GM06990 (cell line): ENCODE results near the gene ATP1A1.

Experiments
- DNase-seq: peaks from one replicate; pipeline ENCODE4 v3.0.0-alpha.2; 2011; ENCODE audit not compliant: insufficient read length; ENCODE audit errors: extremely low read depth
- H3K27me3 ChIP-seq: replicated peaks from 2 replicates; pipeline ENCODE4 v1.6.0; 2011; ENCODE audit warnings: low read length; ENCODE audit not compliant: control insufficient read depth, insufficient read depth
- H3K36me3 ChIP-seq: 2 replicates; pipeline ENCODE4 v1.5.1; 2011; ENCODE audit warnings: low read length; ENCODE audit not compliant: control insufficient read depth, insufficient read depth
- H3K4me3 ChIP-seq: replicated peaks from 2 replicates; pipeline ENCODE4 v1.5.1; 2011; ENCODE audit warnings: low read depth, mild to moderate bottlenecking, control low read depth, low read length
- TF ChIP-seq, protein P1 (sequence below): IDR thresholded peaks from 2 replicates; pipeline ENCODE4 v1.5.1; 2011; ENCODE audit warnings: low read length, control low read depth, mild to moderate bottlenecking, inconsistent platforms; ENCODE audit not compliant: insufficient read depth, poor library complexity, severe bottlenecking

The ATP1A1 gene

DNA sequence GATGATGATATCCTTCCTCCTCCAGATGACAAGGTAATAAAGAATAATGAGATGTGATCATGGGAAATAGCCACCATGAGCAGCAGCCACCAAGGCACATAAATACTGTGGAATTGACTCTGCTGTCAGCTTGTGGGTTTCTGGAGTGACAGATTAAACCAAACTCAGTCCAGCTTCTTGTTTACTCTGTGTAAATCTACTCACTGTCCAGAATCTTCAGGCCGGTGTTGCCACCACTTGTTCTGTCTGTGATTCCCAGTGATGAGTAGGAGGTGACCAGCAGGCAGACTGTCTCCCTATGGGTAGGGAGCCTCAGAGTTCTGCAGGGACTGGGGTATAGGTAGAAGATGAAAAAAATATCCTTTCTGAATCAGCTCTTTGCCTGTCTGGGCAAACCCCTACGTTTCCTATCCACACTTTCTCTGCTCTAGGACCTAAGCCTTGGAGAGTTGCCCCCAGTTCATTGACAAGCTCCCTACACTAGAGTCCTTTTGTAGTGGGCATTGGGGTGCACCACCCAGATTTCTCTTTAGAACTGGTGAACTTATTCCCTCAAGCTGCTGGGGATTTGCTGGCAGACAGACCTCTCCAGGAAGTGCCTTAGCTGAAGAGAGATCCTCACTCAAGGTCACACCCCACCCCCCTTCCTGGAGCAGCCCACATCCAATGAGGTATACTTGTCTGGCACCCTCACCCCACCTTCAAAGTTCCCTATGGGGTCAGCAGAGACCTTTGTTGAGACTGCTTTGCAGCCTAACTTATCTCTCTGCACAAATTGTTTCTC, 47.6 kb downstream of the ATP1A1 start:
- DNase-seq = no peak
- TF ChIP-seq, protein P1, sequence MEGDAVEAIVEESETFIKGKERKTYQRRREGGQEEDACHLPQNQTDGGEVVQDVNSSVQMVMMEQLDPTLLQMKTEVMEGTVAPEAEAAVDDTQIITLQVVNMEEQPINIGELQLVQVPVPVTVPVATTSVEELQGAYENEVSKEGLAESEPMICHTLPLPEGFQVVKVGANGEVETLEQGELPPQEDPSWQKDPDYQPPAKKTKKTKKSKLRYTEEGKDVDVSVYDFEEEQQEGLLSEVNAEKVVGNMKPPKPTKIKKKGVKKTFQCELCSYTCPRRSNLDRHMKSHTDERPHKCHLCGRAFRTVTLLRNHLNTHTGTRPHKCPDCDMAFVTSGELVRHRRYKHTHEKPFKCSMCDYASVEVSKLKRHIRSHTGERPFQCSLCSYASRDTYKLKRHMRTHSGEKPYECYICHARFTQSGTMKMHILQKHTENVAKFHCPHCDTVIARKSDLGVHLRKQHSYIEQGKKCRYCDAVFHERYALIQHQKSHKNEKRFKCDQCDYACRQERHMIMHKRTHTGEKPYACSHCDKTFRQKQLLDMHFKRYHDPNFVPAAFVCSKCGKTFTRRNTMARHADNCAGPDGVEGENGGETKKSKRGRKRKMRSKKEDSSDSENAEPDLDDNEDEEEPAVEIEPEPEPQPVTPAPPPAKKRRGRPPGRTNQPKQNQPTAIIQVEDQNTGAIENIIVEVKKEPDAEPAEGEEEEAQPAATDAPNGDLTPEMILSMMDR = no peak
- H3K27me3 ChIP-seq = no peaks in the 10 kb centered on the region
- no peak overlapping the region for H3K4me3 ChIP-seq
- H3K36me3 ChIP-seq = peaks cover 3% of the 10 kb centered on the region

DNA sequence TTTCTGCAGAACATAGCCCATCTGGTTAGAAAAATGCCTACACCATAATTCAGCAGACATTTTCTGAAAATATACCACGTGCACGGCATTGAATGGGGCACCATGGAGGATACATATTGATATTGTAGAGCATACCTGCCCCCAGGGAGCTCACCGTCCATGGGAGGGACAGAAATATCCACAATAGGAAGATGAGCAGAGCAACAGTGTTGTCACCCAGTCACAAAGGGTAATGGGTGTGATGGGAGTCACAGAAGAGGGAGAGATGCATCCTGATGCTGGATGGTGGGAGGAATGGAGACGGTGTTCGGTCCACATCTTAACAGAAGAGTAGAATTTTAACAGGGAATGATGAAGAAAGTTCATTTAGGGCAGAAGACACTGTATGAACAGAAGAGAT, 51.4 kb downstream of the ATP1A1 start:
- no peak overlapping the region for H3K4me3 ChIP-seq
- TF ChIP-seq, protein P1 = no peak
- DNase-seq = no peak
- H3K36me3 ChIP-seq = no peaks in the 10 kb centered on the region
- H3K27me3 ChIP-seq = no peaks in the 10 kb centered on the region

DNA sequence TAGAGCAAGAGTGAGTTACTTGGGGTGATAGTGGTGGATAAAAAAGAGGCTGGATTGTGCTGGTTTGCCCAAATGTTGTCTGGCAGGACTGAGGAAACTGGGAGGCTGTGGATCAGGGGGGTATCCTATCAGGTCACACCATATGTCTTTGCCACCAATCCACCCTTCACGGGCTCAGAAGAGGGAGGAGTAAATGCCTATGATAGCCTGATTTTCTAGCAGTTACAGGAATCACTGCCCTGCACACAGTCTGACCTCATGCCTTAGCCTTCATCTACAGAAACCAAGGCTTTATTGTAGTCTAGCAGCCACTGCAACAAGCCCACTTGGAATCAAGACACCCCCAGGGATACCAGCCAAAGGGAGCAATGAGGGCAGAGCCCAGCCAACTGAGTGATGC, 51.8 kb downstream of the ATP1A1 start:
- TF ChIP-seq, protein P1 = no peak

DNA sequence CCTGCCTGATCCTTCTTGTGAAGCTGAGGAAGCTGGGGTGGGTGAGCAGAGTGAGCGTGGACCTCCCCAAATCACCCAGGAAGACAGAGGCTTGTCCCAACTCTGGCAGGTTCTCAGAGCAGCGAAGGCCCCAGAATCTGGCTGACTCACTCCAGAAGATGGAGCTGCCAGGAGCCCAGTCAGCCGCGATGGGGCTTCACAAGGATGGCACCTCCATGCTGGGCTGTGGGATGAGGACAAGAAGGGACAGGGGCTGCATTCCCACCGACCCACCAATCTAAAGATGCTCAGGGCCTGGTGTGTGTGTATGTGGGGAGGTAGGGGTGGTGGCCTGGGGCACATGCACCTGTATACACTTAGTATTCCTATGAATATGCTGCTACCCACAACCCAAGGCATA, 52.9 kb downstream of the ATP1A1 start:
- TF ChIP-seq, protein P1 = no peak
- no peaks in the 10 kb centered on the region for H3K36me3 ChIP-seq
- no peak overlapping the region for H3K4me3 ChIP-seq
- no peak for DNase-seq
- no peaks in the 10 kb centered on the region; the same call in 1 of the 2 replicates for H3K27me3 ChIP-seq

More for the DNA sequence above, 51.8 kb downstream of the ATP1A1 start:
- Histone ChIP-seq H3K4me3 (no peak overlapping the region), H3K36me3 (no peaks in the 10 kb centered on the region), H3K27me3 (no peaks in the 10 kb centered on the region; the same call in 1 of the 2 replicates)
- DNase-seq = no peak

DNA sequence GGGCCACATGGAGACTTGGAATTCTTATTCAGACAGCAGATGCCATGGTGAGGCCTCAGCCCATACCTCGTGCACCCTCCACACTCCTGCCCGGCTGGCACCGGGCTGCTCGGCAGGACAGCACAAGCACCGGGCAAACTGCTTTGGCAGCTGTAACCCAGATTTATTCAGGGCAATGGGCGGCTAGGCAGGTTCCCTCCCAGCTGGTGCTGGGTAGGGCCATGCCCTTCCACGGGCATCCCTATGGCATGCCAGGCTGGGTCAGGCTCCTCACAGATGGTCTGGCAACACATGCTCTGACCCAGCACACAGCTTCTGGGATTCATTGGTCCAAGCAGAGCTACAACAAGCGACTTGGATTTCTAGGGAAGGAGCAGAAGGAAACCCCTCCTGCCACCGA, 53.4 kb downstream of the ATP1A1 start:
- TF ChIP-seq, protein P1 = no peak
- Histone ChIP-seq H3K36me3 (no peaks in the 10 kb centered on the region), H3K27me3 (no peaks in the 10 kb centered on the region; the same call in 1 of the 2 replicates), H3K4me3 (no peak overlapping the region)
- DNase-seq = no peak
